ENCODE data around the gene KIF3A. TPM values are rescaled to one million over a fixed set of nuclear protein-coding genes. Genes with fewer than 3 reads are reported as not detected.

Gene KIF3A
- total RNA-seq, 2 donors from 2014 or later: 17.4 to 34.5 TPM

DNA sequence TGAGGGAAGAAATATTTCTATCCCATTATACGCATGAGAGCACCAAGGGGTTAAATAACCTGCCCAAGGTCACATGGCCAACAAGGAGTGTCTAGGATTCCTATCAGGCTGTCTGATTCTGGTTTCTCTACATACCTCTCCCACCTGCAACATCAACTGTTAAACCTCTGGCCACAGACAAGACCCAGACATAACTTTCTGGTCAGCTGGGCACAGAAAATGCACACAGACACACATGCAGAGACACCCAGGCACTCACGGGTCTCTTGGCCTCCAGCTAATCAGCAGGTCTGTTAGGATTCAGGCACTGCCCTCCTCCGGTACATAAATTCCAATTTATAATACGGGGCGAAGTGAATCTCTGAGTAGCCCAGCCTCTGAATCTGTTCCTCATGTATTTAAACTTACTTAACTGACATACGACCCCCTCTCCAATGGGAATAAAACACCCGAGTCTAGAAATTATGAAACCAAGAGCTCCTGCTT is 38.2 kb upstream of the KIF3A start:
- H3K9me3 Mint-ChIP-seq: no peaks in the 10 kb centered on the region
- ATAC-seq (no peak), DNase-seq (ENCODE audit: low spot score) (no peak)
- H3K4me3 Mint-ChIP-seq: peak overlapping the region; percentile 54
- peaks cover 20 to 23% of the 10 kb centered on the region in 2 donors for H3K27me3 Mint-ChIP-seq
- no peaks in the 10 kb centered on the region for H3K36me3 Mint-ChIP-seq
- H3K27ac Mint-ChIP-seq: no peak overlapping the region
- H3K4me1 Mint-ChIP-seq (ENCODE audit: low read depth in 2 of 2): peaks cover 12 to 18% of the 10 kb centered on the region in 2 donors

DNA sequence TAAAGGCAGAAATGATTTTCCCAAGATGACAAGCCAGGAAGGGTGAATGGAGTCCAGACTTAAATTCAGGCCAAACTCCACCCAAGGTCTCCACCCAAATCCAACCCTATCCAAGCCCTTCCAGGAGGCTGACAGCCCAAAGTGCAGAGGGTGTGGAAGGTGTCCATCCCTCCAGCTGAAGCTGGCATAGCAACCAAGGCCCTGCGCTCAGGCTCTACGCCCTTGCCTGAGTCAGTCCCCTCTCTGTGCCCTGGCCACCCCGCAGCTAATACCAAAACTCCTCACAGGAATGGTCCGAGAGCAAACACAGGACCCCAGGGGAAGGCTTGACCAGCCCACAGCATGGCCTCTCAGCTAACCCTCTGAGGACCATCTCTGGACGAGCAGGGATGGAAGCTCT is 37.5 kb upstream of the KIF3A start:
- Mint-ChIP-seq H3K4me3 (no peak overlapping the region), H3K4me1 (ENCODE audit: low read depth in 2 of 2) (peaks cover 12 to 18% of the 10 kb centered on the region in 2 donors), H3K36me3 (no peaks in the 10 kb centered on the region), H3K27ac (no peak overlapping the region), H3K27me3 (peaks cover 18 to 20% of the 10 kb centered on the region in 2 donors), H3K9me3 (no peaks in the 10 kb centered on the region)
- DNase-seq (ENCODE audit: low spot score) (no peak), ATAC-seq (no peak)

DNA sequence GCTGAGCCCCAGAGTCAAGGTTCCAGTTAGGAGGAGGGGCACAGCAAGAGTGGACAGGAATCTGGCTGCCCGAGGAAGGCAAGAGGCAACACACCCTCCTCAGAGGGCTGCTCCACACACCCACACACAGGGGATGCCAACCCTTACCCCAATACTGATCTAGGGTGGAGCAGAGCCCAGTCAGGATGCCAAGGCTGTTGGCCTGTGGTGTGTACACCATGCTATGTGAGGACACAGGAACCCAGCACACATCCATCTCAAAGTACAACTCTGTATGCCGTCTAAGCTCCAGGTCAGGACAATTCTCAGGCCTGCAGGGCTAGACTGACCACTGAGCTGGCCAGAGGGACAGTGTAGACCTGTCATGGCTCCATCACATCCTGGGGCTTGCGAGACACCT is 37.1 kb upstream of the KIF3A start:
- ATAC-seq (no peak), DNase-seq (ENCODE audit: low spot score) (no peak)
- no peak overlapping the region for H3K27ac Mint-ChIP-seq
- peaks cover 12 to 18% of the 10 kb centered on the region in 2 donors for H3K4me1 Mint-ChIP-seq (ENCODE audit: low read depth in 2 of 2)
- peaks cover 15% of the 10 kb centered on the region in 2 donors for H3K27me3 Mint-ChIP-seq
- H3K4me3 Mint-ChIP-seq: no peak overlapping the region
- no peaks in the 10 kb centered on the region for H3K9me3 Mint-ChIP-seq
- H3K36me3 Mint-ChIP-seq: no peaks in the 10 kb centered on the region

DNA sequence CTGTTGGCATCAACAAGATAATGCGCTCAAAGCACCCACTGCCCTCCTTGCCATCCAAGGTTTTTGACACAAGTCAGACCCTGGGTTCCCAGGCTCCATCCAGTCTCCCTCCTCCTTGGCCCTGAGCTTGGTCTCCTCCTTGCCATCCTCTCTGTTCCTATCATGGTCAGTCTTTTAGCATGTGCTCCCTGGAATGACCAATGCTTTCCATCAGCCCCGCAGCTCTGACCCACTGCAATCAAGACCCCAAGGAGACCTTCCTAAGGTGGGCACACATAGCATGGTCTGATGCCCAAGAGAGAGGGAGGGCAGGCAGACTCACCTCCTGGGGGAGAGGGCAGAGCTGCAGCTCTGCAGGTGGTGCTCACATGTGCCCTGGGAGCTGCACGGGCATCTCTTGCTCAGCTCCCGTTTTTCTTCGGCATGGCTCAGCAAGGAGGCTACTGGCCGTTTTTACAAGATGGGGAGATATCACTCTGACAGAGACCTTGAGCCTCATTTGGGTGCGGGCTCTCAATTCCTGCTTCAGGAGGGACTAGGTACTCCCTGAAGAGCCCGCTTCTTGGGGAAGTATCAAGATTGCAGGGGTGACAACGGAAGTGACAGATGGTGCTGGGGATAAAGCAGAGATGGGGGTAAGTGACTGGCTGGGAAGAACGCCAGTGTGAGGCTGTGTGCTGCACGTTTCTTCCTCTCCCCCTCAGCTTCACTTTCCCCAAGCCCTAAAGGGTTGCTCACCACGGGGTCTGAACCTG is 36.4 kb upstream of the KIF3A start:
- Mint-ChIP-seq H3K36me3 (no peaks in the 10 kb centered on the region), H3K27me3 (peaks cover 9% of the 10 kb centered on the region in 2 donors), H3K9me3 (no peaks in the 10 kb centered on the region), H3K4me3 (no peak overlapping the region), H3K27ac (no peak overlapping the region), H3K4me1 (ENCODE audit: low read depth in 2 of 2) (peaks cover 12 to 16% of the 10 kb centered on the region in 2 donors)
- DNase-seq (ENCODE audit: low spot score) (no peak), ATAC-seq (no peak)

DNA sequence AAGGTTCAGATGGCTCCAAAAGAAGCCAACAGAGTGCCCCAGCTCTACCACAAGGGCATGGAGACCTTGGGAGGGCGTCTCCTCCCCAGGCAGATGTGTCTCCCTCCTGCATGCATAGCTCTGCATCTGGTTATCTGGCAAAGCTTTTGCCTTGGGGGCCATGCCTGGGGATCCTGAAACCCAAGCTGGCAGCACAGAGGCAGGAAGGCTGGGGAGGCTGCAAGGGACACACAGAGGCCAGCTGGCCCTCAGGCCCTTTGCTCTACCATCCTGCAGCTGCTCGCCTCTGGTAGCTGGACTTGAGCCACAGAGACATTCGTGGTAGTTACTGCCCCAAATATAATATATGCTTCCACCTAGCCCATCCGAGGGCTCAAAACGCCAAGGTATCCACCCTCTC is 35.8 kb upstream of the KIF3A start:
- no peak for DNase-seq (ENCODE audit: low spot score)
- H3K4me3 Mint-ChIP-seq: no peak overlapping the region
- H3K27me3 Mint-ChIP-seq: peaks cover 2 to 3% of the 10 kb centered on the region in 2 donors
- no peak for ATAC-seq
- no peak overlapping the region for H3K27ac Mint-ChIP-seq
- no peaks in the 10 kb centered on the region for H3K9me3 Mint-ChIP-seq
- peaks cover 8 to 14% of the 10 kb centered on the region in 2 donors for H3K4me1 Mint-ChIP-seq (ENCODE audit: low read depth in 2 of 2)
- H3K36me3 Mint-ChIP-seq: no peaks in the 10 kb centered on the region

DNA sequence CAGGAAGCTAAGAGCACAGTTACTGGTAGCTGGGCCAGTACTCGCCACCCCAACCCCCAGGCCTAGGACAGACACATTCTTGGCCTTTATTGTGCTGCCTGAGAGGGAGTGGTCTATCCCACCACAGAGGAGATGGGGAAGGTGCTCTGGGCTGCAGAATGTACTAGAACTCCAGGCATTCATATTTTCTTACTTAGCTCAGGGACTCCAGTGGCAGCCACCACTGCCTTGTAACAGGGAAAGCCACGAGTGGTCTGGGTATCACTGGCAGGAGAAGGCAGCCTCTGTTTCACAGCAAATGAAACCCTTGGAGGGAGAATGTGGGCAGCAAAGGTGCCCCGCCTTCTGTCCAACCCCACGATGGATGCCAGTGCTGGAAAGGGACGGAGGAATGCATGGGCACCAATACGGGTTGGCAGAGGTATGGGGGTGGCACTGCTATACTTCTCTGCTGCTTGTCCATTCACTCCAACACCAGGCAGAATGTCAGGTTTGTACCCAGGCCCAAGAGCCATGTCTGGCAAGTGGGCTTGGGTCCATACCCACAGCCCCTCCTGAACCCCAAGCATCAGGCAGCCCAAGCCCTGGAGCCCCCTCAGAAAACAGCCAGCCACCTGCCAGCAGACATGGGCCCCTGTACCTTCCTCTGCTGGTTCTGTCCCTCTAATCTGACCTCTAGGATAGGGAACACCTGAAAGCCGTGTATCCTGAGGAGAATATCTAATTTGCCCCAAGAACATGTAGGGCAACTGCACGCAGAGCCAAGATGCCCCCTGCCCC is 35.1 kb upstream of the KIF3A start:
- Mint-ChIP-seq H3K27ac (no peak overlapping the region), H3K36me3 (no peaks in the 10 kb centered on the region), H3K4me1 (ENCODE audit: low read depth in 2 of 2) (peaks cover 4 to 11% of the 10 kb centered on the region in 2 donors), H3K9me3 (no peaks in the 10 kb centered on the region), H3K27me3 (no peaks in the 10 kb centered on the region), H3K4me3 (no peak overlapping the region)
- no peak for DNase-seq (ENCODE audit: low spot score)
- no peak for ATAC-seq

DNA sequence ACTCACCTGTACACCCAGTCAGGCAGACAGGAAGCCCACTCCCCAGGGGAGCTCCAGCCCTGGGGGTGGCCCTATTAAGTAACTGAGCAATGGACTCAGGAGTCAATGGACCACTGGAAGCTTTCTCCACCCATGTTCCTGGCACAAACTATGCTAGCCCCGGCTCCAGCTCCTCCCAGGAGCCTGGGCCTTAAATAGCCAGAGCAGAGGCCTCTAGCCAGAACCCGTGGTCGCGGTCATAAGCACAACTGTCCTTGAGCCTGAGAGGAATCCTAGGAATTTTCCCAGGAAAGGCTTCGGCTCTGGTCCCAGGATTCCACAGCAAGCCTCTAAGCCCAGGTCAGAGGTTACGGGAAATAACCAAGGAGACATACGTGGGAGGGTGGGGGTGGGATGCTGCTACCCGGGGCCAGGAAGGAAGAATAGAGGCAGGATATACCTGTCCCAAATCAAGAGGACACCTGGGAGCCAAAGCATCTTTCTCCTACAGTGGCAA is 34.2 kb upstream of the KIF3A start:
- Mint-ChIP-seq H3K4me1 (ENCODE audit: low read depth in 2 of 2) (peaks cover 4 to 11% of the 10 kb centered on the region in 2 donors), H3K4me3 (no peak overlapping the region), H3K36me3 (no peaks in the 10 kb centered on the region), H3K27me3 (no peaks in the 10 kb centered on the region), H3K27ac (no peak overlapping the region), H3K9me3 (no peaks in the 10 kb centered on the region)
- no peak for ATAC-seq
- DNase-seq (ENCODE audit: low spot score): no peak

DNA sequence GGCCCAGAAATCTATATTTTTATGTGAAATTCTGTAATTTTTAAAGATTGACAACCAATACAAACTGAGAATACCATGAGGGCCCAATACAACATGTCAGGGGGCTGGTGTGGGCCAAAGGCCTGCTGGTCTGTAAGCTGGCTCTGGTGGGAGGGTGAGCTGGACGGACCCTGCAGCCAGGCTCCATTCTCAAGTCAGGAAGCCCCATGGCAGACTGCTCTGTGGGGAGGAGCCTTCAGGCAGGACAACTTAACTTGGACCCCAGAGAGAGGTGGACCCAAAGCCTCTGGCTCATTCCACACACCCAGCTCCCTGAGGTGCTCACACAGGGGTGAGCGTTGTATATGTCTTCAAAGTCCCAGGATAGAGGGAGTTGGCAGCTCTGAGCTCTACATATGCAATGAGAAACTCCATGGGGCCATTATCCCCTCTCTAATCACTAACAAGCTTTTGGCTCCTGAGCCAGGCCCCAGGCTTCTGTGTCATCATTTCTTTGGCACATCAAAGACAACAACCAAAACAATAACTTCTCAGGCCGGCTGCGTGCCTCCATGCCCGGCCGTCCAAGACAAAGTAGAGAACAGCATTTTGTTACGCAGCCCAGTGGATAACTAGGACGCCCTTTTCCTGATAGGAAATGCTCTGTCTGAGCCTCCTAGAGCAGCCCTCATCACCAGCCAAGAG is 33.3 kb upstream of the KIF3A start:
- Mint-ChIP-seq H3K36me3 (no peaks in the 10 kb centered on the region), H3K27me3 (no peaks in the 10 kb centered on the region), H3K4me3 (no peak overlapping the region), H3K9me3 (no peaks in the 10 kb centered on the region), H3K27ac (no peak overlapping the region), H3K4me1 (ENCODE audit: low read depth in 2 of 2) (peaks cover 4 to 10% of the 10 kb centered on the region in 2 donors)
- ATAC-seq (no peak), DNase-seq (ENCODE audit: low spot score) (no peak)

DNA sequence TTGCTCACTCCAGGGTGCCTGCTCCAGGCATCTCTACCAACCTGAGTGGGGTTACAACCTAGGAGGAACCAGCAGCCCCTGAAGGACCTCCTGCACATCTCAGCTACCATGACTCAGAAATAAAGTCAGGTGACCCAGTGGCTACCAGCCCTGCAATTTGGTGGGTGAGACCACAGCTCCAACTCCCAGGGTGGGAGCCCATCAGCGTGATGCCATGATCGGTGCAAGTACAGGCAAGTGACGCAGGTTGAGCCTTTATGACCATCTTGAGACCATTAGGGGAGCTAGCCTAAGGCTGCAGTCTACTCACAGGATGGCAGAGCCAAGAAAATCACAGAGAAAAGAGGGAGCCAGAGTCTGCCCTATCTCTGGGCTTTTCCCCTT is 31.1 kb upstream of the KIF3A start:
- Mint-ChIP-seq H3K4me1 (ENCODE audit: low read depth in 2 of 2) (peaks cover 1 to 5% of the 10 kb centered on the region in 2 donors), H3K9me3 (no peaks in the 10 kb centered on the region), H3K27ac (no peak overlapping the region), H3K27me3 (no peaks in the 10 kb centered on the region), H3K4me3 (no peak overlapping the region), H3K36me3 (no peaks in the 10 kb centered on the region)
- no peak for ATAC-seq
- no peak for DNase-seq (ENCODE audit: low spot score)

DNA sequence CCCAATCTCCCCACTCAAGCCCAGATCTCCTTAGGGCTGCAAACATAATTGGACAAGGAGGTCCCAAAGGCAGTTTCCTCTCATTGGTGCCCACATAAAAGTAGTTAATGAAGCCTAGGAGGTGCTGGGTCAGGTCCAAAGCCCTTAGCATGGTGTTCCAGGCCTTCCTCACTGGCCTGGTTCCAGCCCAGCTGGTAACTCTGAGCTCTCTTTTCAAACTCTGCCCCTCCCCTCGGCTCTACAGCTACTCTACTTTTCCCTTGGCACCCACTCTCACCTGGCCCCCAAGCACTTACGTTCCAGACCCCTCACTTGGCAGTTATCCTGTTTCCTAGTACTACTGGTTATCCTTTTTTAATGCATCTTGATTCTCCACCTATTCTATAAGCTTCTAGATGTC is 29.8 kb upstream of the KIF3A start:
- Mint-ChIP-seq H3K9me3 (no peaks in the 10 kb centered on the region), H3K4me1 (ENCODE audit: low read depth in 2 of 2) (peaks cover 0 to 5% of the 10 kb centered on the region in 2 donors), H3K27me3 (no peaks in the 10 kb centered on the region), H3K36me3 (no peaks in the 10 kb centered on the region), H3K27ac (no peak overlapping the region), H3K4me3 (no peak overlapping the region)
- no peak for ATAC-seq
- no peak for DNase-seq (ENCODE audit: low spot score)

DNA sequence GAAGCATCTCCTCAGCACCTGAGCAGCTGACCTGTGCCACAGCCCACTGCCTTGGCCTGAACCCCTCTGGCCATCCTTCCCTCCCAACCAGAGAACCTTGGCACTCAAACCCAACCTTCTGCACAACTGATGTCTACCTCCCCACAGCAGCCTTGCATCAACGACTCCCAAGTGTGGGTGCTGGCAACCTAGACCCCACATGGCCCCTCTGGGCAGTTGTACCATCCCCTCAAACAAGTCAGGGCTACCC is 29.4 kb upstream of the KIF3A start:
- no peaks in the 10 kb centered on the region for H3K27me3 Mint-ChIP-seq
- H3K9me3 Mint-ChIP-seq: no peaks in the 10 kb centered on the region
- H3K4me3 Mint-ChIP-seq: no peak overlapping the region
- ATAC-seq (no peak), DNase-seq (ENCODE audit: low spot score) (no peak)
- H3K27ac Mint-ChIP-seq: no peak overlapping the region
- H3K4me1 Mint-ChIP-seq (ENCODE audit: low read depth in 2 of 2): peaks cover 0 to 5% of the 10 kb centered on the region in 2 donors
- no peaks in the 10 kb centered on the region for H3K36me3 Mint-ChIP-seq

DNA sequence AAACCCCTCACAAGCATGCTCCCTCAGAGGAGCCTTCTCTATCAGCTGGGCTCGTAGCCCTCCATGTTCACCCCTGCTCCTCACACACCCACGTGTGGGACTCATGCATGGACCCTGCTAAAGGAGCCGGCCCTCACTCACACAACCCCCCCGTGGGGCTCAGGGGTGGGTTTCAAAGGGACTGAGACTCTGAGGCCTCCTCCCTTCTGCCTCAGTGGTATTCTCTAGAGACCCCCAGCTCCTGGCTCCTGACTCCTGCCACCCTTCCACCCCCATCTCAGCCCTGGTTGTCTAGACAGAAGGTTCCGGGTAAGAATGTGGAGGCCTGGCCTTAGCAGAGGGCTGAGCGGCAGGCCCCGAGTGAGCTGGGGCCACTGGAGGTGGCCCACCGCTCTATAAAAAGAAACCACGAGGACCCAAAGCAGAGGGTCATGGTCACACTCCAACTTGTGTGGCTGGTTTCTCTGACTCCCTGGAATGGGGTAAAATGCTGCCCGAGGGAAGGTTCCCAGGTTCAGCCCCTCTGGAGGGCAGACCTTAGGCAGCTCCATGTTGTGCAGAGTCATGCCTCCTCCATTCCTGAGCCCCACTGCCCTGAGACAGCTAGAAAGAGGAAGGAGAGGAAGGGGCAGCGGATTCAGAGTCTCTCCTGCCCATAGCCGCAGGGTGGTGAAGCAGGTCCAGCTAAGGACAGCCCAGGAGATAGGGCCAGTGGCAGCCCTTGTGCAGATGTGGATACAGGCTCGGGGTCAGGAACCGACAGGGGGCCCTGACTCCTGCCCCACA is 28.9 kb upstream of the KIF3A start:
- no peak overlapping the region for H3K27ac Mint-ChIP-seq
- peaks cover 0 to 5% of the 10 kb centered on the region in 2 donors for H3K4me1 Mint-ChIP-seq (ENCODE audit: low read depth in 2 of 2)
- H3K4me3 Mint-ChIP-seq: no peak overlapping the region
- H3K9me3 Mint-ChIP-seq: no peaks in the 10 kb centered on the region
- no peaks in the 10 kb centered on the region for H3K36me3 Mint-ChIP-seq
- ATAC-seq (no peak), DNase-seq (ENCODE audit: low spot score) (no peak)
- H3K27me3 Mint-ChIP-seq: no peaks in the 10 kb centered on the region

DNA sequence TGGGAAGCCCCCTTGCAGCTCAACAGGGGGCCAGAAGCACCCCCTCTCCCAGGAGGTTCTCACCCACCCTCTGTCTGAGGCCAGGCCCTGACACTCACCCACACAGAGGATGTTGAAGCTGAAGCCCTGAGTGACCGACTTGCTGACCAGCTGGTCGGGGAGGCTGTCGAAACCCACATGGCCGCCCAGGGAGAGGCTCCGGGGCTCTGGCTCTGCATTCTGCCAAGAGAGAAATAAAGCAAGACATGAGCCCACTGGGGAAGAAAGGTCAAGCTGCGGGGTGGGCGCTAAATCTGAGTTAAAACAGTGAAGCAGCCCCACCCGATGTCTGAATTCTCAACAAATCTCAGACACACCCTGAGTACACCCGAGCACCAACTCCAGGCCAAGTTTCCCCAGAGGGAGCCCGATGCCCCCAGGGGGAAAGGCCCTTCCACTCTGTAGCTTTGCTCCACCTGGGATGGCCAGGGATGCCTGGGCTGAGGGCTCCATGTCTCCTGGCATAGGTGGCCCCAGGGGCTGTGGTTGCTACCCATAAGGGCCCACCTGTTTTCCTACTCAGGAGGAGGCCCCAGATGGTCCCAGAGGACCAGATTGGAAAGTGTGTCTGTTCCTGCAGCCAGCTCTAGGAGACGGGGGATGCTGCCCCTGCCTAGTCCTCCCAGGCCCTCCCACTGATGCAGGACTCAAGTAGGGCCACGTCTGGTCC is 28.1 kb upstream of the KIF3A start:
- H3K27me3 Mint-ChIP-seq: no peaks in the 10 kb centered on the region
- no peak overlapping the region for H3K4me3 Mint-ChIP-seq
- H3K9me3 Mint-ChIP-seq: no peaks in the 10 kb centered on the region
- H3K27ac Mint-ChIP-seq: no peak overlapping the region
- peaks cover 0 to 5% of the 10 kb centered on the region in 2 donors for H3K4me1 Mint-ChIP-seq (ENCODE audit: low read depth in 2 of 2)
- H3K36me3 Mint-ChIP-seq: no peaks in the 10 kb centered on the region
- ATAC-seq (no peak), DNase-seq (ENCODE audit: low spot score) (no peak)

Data from natural killer cell treated with Interleukin-12 subunit alpha and Interleukin-12 subunit beta and Interleukin-15 and Interleukin-18, amount 100 ng/mL, for 72 hours (primary cell).